GM12801 (cell line): ENCODE data around the gene HOXA11.

Experiments
- TF ChIP-seq, protein P1 (sequence below): IDR thresholded peaks from one replicate; pipeline ENCODE4 v1.5.1; 2011; ENCODE audit warnings: control low read depth; ENCODE audit not compliant: insufficient read length; ENCODE audit errors: extremely low read depth

HOXA11 gene

GRCh38 chr7:27219821-27220220 lies 34.8 kb upstream of the HOXA11 start:
- TF ChIP-seq, protein P1, sequence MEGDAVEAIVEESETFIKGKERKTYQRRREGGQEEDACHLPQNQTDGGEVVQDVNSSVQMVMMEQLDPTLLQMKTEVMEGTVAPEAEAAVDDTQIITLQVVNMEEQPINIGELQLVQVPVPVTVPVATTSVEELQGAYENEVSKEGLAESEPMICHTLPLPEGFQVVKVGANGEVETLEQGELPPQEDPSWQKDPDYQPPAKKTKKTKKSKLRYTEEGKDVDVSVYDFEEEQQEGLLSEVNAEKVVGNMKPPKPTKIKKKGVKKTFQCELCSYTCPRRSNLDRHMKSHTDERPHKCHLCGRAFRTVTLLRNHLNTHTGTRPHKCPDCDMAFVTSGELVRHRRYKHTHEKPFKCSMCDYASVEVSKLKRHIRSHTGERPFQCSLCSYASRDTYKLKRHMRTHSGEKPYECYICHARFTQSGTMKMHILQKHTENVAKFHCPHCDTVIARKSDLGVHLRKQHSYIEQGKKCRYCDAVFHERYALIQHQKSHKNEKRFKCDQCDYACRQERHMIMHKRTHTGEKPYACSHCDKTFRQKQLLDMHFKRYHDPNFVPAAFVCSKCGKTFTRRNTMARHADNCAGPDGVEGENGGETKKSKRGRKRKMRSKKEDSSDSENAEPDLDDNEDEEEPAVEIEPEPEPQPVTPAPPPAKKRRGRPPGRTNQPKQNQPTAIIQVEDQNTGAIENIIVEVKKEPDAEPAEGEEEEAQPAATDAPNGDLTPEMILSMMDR: no peak

DNA sequence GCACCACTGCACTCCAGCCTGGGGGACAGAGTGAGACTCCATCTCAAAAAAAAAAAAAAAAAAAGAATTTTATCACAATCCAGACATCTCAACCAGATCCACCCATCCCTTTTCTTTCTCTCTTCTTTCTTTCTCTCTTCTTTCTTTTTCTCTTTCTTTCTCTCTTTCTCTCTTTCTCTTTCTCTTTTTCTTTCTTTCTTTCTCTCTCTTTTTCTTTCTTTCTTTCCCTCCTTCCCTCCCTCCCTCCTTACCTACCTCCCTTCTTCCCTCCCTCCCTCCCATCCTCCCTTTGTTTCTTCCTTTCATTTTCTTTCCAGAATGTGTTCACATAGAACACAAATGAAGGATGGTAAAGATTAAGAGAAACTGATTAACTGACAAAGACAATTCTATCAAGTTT lies 32.9 kb upstream of the HOXA11 start:
- TF ChIP-seq, protein P1: no peak

DNA sequence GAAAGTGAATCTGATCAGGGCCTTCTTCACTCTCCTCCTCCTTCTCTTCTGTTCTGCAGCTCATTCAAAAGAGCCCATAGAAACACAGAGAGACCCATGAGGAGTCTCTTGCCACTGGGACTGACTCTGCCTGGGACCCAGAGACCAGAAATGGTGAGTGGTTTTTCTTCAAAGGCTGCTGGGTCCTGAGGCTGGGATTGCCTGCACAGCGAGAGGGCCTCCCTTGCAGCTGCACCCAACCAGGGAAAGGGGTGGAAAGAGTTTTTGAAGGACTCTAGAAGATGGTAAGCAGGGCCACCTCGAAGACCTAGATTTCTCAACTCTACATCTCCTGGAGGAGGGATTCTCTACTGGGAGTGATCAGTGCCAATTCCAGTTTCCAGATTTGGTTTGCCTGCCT lies 30.3 kb upstream of the HOXA11 start:
- TF ChIP-seq, protein P1: no peak

- TF ChIP-seq, protein P1: no peak
Observed at GRCh38 chr7:27214239-27214950, 29.4 kb upstream of the HOXA11 start.

- TF ChIP-seq, protein P1: no peak
Observed at GRCh38 chr7:27213433-27214238, 28.6 kb upstream of the HOXA11 start.

DNA sequence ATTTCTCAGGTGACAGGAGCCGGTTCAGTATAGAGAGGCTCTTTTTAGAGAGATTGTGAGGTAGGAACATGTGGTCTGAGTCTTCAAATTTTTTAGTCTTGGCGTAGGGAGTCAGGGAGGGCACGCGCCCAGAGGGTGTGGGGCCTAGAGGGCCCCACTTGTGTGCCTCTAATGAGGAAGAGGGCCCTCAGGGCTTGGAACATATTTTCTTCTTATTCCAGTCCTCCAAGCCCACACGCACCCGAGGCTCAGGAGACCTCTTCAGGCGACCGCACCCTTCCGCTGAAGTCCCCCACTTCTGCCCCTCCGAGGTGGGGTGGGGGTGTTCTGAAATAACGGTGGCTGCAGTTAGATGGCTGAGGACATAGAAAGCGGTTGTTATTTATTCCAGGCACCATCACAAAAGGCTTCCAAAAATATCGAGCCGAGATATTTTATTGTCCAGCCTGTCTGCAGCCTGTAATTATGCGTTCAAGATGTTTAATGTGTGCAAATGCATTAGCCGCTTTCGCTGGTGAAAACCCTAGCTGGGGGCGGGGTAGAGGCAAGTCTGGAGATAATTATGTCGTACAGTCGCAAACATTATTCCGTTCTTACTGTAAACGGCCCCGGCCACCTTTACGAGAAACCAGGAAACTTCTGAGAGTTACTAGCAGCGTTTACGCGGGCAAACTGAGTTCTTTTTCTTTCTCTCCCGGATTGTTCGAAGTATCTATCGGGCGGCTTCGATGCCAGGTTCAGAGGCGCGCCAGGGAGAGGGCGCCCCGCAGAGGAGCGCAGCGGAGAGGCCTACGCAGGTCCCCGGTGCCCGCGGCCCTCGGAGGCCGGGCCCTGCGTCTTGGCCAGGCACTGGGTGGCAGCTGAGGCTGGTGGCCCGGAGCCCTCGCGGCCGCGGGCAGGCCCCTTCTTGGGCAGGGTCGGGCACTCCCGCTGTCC lies 27.7 kb upstream of the HOXA11 start:
- TF ChIP-seq, protein P1: no peak

- TF ChIP-seq, protein P1: no peak
Observed at GRCh38 chr7:27211764-27212204, 26.8 kb upstream of the HOXA11 start.
